GM13977 (cell line): ENCODE results near the gene TMTC1.

Experiments used
- DNase-seq: peaks from one replicate; pipeline ENCODE4 v3.0.0; 2012; ENCODE audit warnings: low spot score
- in situ Hi-C: fragments of 300-500 bp; cut with MboI; formaldehyde crosslinking; loops from one replicate; pipeline ENCODE4 v1.12.0; 2022; ENCODE audit warnings: low sequenced_read_pairs, low pct_unique_long_range_greater_than_20kb, mixed read lengths, inconsistent platforms; ENCODE audit not compliant: unreplicated experiment
- TF ChIP-seq, protein P1 (sequence below): IDR thresholded peaks from 2 replicates; pipeline ENCODE4 v1.5.1; 2012; ENCODE audit warnings: mild to moderate bottlenecking, control low read depth; ENCODE audit not compliant: insufficient read depth; ENCODE audit errors: extremely low read depth, missing control alignments

TMTC1 gene

DNA sequence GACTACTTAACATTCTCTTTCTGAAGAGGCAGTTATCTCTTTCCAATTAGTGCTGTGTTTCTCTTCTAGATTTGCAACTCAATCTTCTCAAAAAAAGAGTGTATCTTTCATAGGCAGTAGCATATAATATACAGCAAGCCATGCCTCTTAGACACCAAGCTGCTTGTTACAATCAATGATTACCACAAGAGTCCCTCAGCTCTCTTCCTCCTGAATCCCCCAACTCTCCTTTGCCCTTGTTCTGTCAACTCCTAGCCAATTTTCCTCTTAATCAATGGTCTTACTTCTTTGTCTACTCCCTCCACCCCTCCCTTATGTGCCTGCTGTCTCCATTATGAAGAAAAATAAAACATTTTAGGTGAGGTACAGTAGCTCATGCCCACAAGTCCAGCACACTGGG is 2.6 kb downstream of the TMTC1 start:
- no peak for DNase-seq
- TF ChIP-seq, protein P1, sequence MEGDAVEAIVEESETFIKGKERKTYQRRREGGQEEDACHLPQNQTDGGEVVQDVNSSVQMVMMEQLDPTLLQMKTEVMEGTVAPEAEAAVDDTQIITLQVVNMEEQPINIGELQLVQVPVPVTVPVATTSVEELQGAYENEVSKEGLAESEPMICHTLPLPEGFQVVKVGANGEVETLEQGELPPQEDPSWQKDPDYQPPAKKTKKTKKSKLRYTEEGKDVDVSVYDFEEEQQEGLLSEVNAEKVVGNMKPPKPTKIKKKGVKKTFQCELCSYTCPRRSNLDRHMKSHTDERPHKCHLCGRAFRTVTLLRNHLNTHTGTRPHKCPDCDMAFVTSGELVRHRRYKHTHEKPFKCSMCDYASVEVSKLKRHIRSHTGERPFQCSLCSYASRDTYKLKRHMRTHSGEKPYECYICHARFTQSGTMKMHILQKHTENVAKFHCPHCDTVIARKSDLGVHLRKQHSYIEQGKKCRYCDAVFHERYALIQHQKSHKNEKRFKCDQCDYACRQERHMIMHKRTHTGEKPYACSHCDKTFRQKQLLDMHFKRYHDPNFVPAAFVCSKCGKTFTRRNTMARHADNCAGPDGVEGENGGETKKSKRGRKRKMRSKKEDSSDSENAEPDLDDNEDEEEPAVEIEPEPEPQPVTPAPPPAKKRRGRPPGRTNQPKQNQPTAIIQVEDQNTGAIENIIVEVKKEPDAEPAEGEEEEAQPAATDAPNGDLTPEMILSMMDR = no peak
- in situ Hi-C loops = no loop called here

- TF ChIP-seq, protein P1 = no peak
- DNase-seq = no peak
Measured at GRCh38 chr12:29780084-29780483, 3.7 kb downstream of the TMTC1 start.

DNA sequence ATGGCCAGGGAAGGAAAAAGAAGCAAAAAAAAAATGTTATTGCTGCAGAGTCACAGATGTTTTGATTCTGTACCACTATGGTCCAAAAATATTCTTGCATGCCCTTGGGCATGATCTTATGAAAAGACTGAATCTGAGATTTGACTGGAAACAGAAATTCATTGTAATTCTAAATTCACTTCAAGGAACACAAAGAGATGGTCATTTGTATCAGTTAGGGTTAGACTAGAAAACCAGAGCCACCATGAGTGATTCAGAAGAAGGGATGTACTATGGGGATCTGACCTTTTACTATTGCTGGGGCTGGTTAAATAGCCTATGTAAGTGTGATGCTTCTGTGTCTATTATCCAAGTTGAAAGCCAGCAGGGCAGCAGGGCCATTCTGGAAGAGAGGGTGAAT is 5.2 kb downstream of the TMTC1 start:
- DNase-seq = no peak
- TF ChIP-seq, protein P1 = no peak
- in situ Hi-C loops = no loop called here

More at GRCh38 chr12:29780084-29780483, 3.7 kb downstream of the TMTC1 start:
- in situ Hi-C loops = no loop called here

DNA sequence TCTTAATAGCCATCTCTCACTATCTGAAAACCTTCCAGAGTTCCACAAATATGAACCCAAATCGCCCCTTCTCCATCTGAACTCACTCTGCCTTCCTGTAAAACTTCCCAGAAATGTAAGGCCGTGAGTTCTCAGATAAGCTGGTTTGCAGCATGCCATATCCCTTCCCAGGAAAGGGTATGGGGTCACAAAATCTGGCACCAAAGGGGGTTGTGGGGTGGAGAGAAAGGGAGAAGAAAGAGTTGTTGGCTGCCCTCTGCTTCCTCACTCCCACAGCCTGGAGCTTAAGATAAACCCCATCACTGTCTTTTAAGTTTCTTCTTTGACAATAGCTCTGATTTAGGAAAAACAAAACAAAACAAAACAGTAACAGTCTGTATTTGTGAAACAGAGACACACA is 10.7 kb downstream of the TMTC1 start:
- no peak for DNase-seq
- in situ Hi-C loops = no loop called here
- TF ChIP-seq, protein P1 = no peak

DNA sequence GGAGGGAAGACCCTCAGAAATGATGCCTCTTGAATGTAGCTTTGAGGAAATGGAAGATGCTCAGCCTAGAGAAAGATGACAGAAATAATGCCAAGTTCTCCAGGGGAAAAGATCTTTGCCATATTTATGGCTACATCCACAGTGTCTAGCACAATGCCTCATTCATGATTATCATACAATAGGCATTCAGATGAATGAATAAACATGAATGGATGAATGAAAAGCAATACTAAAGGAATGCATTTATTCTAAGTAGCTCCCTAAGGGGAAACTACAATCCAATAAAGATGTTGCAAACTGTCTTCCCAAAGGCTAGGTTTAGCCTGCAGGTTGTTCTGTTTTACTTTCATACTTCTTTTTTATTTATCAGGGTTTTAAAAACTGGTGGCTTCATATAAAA is 12.0 kb downstream of the TMTC1 start:
- DNase-seq = no peak
- TF ChIP-seq, protein P1 = no peak
- in situ Hi-C loops = no loop called here

DNA sequence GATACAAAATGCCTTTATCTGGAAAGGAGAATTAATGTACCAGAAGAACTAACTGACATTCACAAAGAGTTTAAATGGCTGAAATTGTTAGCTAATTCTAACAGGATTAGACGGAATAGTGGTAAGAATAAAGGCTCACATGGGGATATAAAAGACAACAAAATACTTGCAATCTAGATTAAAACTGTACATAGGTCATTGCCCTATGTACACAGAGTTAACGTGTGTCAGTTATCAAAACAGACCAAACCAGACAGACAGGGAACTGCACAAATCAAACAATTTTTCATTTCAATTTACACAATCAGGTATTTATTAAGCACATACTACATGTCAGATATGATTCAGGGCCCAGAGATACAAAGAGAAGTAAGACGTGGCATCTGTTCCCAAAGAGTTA is 12.6 kb downstream of the TMTC1 start:
- TF ChIP-seq, protein P1 = no peak
- no peak for DNase-seq
- in situ Hi-C loops = no loop called here
